Fibroblast of villous mesenchyme (primary cell): ENCODE results near the gene FSIP2. TPM values are rescaled to one million over a fixed set of nuclear protein-coding genes. Genes with fewer than 3 reads are reported as not detected.

ENCODE experiments used
- DNase-seq: peaks from one replicate; pipeline ENCODE4 v3.0.0-alpha.2; 2010; ENCODE audit warnings: low read depth
- H3K4me3 ChIP-seq: 2 replicates; pipeline ENCODE4 v1.5.1; 2011; ENCODE audit warnings: low read depth, mild to moderate bottlenecking, low read length
- total RNA-seq: library from RNA; depleted of rRNA; stranded (reverse); fragments of >200 nt; gene quantifications from 2 replicates; pipeline ENCODE4 v1.2.3, GENCODE V29; 2012
- TF ChIP-seq, protein P1 (sequence below): IDR thresholded peaks from 2 replicates; pipeline ENCODE4 v1.5.1; 2012; ENCODE audit warnings: low read depth, mild to moderate bottlenecking, low read length; ENCODE audit not compliant: insufficient read depth

Gene FSIP2
- total RNA-seq, 1 donor: 0.86 TPM

DNA sequence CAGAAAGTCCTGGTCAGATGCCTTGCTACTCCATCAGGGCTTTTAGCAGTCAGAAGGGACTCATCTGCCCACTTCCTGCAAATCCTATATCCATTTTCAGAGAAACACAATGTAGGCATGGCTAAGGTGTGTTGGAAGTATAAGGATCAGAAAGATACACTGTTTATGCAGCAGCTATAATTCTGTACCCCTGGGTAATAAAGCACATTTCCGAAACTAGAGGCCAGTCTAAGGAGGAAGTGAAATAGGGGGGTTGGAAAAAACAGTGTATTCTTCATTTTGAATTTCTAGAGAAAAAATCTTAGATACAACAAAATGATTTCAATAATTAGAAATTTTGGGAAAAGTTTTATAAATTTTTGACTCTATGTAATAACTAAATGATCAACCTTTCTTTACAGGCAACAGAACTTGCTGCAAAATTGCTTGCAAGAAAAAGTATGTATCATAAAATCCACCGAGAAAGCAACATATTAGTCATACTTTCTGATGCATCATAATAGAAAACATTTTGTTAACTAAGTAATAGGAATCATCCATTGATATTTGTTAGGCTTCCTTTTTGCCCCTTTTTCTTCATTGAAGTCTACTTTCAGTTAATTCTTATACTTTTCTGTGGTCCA lies 47.4 kb downstream of the FSIP2 start:
- TF ChIP-seq, protein P1, sequence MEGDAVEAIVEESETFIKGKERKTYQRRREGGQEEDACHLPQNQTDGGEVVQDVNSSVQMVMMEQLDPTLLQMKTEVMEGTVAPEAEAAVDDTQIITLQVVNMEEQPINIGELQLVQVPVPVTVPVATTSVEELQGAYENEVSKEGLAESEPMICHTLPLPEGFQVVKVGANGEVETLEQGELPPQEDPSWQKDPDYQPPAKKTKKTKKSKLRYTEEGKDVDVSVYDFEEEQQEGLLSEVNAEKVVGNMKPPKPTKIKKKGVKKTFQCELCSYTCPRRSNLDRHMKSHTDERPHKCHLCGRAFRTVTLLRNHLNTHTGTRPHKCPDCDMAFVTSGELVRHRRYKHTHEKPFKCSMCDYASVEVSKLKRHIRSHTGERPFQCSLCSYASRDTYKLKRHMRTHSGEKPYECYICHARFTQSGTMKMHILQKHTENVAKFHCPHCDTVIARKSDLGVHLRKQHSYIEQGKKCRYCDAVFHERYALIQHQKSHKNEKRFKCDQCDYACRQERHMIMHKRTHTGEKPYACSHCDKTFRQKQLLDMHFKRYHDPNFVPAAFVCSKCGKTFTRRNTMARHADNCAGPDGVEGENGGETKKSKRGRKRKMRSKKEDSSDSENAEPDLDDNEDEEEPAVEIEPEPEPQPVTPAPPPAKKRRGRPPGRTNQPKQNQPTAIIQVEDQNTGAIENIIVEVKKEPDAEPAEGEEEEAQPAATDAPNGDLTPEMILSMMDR: no peak
- DNase-seq: no peak
- H3K4me3 ChIP-seq: no peak overlapping the region

DNA sequence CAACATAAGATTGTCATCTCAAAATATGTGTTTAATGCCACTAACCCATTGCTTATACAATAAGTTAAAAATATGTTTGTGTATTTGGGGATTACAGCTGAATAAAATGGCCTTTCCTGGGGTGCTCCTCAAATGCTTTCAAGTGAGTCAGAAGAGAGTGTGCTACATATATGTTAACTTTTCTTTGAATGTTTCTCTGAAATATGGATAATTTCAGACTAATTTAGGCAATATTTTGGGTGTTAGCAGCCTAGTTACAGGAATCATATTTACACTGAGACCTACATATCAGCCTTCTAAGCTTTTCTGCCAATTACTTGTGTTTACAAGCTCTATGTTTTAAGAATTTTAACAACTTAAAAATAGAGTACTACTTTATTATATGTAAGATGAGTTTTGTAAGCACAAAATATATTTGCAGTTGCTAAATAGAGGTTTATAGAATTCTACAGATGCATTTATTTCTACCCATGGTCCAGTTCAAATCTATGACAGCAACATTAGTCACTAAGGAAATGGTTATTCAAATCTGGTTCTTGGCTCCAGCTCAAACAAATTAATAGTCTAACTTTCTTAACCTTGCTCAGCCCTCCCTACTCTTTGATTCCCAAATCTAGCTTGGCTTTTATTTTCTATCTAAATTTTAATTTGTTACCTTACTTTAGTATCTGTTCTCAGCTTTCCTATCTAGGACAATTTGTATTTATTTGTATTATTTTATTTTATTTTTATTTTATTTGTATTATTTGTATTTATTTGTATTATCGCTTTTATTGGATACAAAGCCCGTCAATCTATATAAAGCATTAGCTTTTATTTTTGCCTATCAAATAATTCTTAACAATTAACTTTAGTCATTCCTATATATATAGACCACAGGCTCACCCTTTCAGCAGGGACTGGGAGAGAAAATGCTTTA lies 48.9 kb downstream of the FSIP2 start:
- TF ChIP-seq, protein P1: no peak
- H3K4me3 ChIP-seq: no peak overlapping the region
- DNase-seq: peak; percentile 14

DNA sequence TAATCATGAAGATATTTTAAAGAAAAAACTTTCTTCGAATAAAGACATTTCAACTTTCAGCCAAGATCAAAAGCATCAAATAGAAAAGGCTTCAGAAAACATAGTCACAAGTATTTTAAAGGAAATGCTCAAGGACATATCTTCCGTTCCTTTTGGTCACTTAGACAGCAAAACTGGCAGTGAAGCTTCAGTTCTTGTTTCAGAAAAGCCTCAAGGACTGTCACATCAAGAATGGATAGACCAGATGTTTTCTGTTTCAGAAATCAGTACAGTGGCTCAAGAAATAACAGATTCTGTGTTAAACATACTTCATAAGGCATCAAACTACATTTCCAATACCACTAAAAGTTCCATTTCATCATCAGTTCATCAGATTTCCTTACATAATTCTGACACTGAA lies 51.8 kb downstream of the FSIP2 start:
- TF ChIP-seq, protein P1: no peak
- H3K4me3 ChIP-seq: no peak overlapping the region
- no peak for DNase-seq

DNA sequence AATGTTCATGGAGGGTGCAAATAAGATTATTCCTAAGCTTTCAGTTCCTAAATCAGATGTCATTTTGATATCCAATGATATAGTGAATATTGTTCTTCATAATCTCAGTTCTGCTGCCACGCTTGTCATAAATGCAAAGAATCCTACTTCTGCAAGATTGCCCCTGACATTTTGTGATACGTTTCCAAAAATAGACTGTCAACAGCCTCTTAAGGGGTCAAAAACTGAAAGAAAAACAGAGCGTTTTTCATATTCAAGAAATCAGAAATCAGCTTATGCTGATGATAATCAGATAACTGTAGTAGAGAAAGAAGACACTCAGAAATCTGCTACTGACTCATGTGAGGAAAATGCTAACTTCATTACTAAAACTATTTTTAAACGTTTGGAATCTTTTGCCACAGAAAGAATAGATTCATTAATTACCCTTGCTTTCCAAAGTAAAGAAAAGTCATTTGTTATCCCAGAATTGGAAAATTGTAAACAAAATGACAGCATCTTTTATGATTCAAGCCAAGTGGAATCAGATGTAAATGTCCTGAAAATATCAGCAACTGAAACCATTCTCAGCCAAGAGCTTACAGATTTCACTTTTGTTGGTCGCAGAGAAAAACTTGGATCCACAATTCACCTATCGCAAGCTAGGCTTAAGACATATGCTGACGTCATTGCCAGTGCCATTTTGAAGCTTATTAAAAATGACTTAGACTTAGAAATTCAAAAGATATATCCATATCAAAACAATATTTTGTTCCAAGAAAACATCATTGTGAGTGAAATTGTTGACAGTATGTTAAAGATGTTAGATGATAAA lies 55.1 kb downstream of the FSIP2 start:
- TF ChIP-seq, protein P1: no peak
- H3K4me3 ChIP-seq: no peak overlapping the region
- DNase-seq: no peak

DNA sequence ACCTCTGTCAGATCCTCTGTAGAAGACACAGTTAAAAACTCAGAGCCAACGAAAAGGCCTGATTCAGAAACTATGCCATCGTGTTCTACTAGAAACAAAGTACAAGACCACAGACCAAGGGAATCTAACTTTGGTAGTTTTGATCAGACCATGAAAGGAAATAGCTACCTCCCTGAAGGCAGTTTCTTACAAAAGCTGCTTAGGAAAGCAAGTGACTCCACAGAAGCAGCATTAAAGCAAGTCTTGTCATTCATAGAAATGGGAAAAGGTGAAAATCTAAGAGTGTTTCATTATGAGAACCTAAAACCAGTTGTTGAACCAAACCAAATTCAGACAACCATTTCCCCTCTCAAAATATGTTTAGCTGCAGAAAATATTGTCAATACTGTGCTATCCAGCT lies 58.2 kb downstream of the FSIP2 start:
- TF ChIP-seq, protein P1: no peak
- no peak for DNase-seq

DNA sequence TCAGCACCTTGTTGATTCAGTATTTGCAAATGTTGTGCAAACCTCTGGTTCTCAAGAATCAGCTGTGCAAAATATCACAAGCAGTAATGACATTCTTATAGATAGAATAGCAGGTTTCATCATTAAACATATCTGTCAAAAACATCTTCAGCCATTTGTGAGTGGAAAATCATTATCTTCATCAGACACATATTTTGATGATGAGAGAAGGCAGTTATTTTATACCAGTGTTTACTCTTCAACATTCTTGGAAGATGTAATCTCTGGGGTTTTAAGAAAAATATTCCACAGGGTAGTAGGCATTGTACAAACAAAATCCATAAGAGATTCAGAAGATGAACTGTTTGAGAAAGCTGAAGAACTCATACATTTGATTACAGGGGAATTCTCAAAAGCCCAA lies 64.3 kb downstream of the FSIP2 start:
- TF ChIP-seq, protein P1: no peak
- no peak for DNase-seq
- no peak overlapping the region for H3K4me3 ChIP-seq

More for the DNA sequence above, 58.2 kb downstream of the FSIP2 start:
- H3K4me3 ChIP-seq: no peak overlapping the region
